Ascending aorta (tissue), 2 donors: Measurements from ENCODE around the gene SPRED2. TPM values are rescaled to one million over a fixed set of nuclear protein-coding genes. Genes with fewer than 3 reads are reported as not detected.
A peak's percentile ranks its signal among the peaks of the same experiment; 100 is the strongest.

Experiments
- DNase-seq, 2 donors: peaks; one replicate each; pipeline ENCODE4 v3.0.0-alpha.2; 2019; ENCODE audit warnings: low spot score in 2 of 2
- H3K27ac ChIP-seq, 2 donors: fragments of 200-600 bp; sonication (generic); one replicate each; pipeline ENCODE4 v1.5.1; 2016 to 2017; ENCODE audit warnings: mild to moderate bottlenecking in 1 of 2
- H3K27me3 ChIP-seq: fragments of 200-600 bp; sonication (generic); one replicate; pipeline ENCODE4 v1.5.1; 2017
- H3K36me3 ChIP-seq, 2 donors: fragments of 200-600 bp; sonication (generic); one replicate each; pipeline ENCODE4 v1.5.1; 2016
- H3K4me1 ChIP-seq, 2 donors: fragments of 200-600 bp; sonication (generic); one replicate each; pipeline ENCODE4 v1.5.1; 2016 to 2017; ENCODE audit warnings: mild to moderate bottlenecking in 1 of 2
- H3K4me3 ChIP-seq, 2 donors: fragments of 200-600 bp; sonication (generic); one replicate each; pipeline ENCODE4 v1.5.1; 2016 to 2017; ENCODE audit warnings: mild to moderate bottlenecking in 1 of 2
- H3K9me3 ChIP-seq, 2 donors: fragments of 200-600 bp; sonication (generic); one replicate each; pipeline ENCODE4 v1.5.1; 2016
- CTCF ChIP-seq, 3 experiments: fragments of 200-600 bp in 2 of 3; fragments of 450-650 bp in 1 of 3; sonication (generic) in 2 of 3; IDR thresholded peaks; one replicate each; pipeline ENCODE4 v1.5.1; 2016 to 2019; ENCODE audit warnings: antibody characterized with exemption in 3 of 3, mild to moderate bottlenecking in 1 of 3, moderate library complexity in 1 of 3
- intact Hi-C: fragments of 100-400 bp; cut with DNase I; formaldehyde crosslinking; loops from one replicate; pipeline ENCODE4 v1.15.1; 2023
- total RNA-seq: library from RNA; depleted of rRNA; stranded (reverse); fragments of >200 nt; gene quantifications from one replicate; pipeline ENCODE4 v1.1.0, GENCODE V29; 2016

Gene SPRED2
- total RNA-seq, result 18.5 TPM

- Histone ChIP-seq H3K27me3 (no peaks in the 10 kb centered on the region), H3K4me3 (peak within 1 kb of the TSS; percentile 86 to 96), H3K9me3 (no peaks in the 10 kb centered on the region), H3K4me1 (peaks cover 0 to 12% of the 10 kb centered on the region in 2 donors), H3K36me3 (no peaks in the 10 kb centered on the region), H3K27ac (peak within 1 kb of the TSS; percentile 93 to 97)
- TF ChIP-seq CTCF (IDR thresholded peaks at IDR 0.05), result peak in 1 of 3 experiments; percentile 17
- DNase-seq, result peak; percentile 81 to 98
- intact Hi-C loops, result loop anchor here (1.0 to 5.0 kb wide), 7 partner anchors 50 to 980 kb away; partner anchors contain the start of genes LGALSL and RAB1A
Measured at GRCh38 chr2:65432227-65433190, at the start of gene SPRED2. Gene SPRED2 (minus strand): TSS chr2:65432599. CDS start chr2:65431987, 612 bp downstream.

- no peaks in the 10 kb centered on the region for H3K4me1 ChIP-seq
- H3K9me3 ChIP-seq, result no peaks in the 10 kb centered on the region
- intact Hi-C loops, result no loop called here
Measured at GRCh38 chr2:65481961-65482360, 49.6 kb upstream of the SPRED2 start.

GRCh38 chr2:65479524-65479923 lies 47.1 kb upstream of the SPRED2 start:
- TF ChIP-seq CTCF (IDR thresholded peaks at IDR 0.05), result no peak
- intact Hi-C loops, result no loop called here
- no peak overlapping the region for H3K4me3 ChIP-seq
- no peak overlapping the region for H3K27ac ChIP-seq
- DNase-seq, result no peak
- no peaks in the 10 kb centered on the region for H3K36me3 ChIP-seq
- no peaks in the 10 kb centered on the region for H3K27me3 ChIP-seq
- no peaks in the 10 kb centered on the region for H3K4me1 ChIP-seq
- no peaks in the 10 kb centered on the region for H3K9me3 ChIP-seq

More at GRCh38 chr2:65481961-65482360, 49.6 kb upstream of the SPRED2 start:
- no peak for TF ChIP-seq CTCF (IDR thresholded peaks at IDR 0.05)
- Histone ChIP-seq H3K36me3 (no peaks in the 10 kb centered on the region), H3K27ac (no peak overlapping the region), H3K4me3 (no peak overlapping the region), H3K27me3 (no peaks in the 10 kb centered on the region)
- no peak for DNase-seq

- intact Hi-C loops, result no loop called here
- no peak for DNase-seq
- Histone ChIP-seq H3K4me1 (no peaks in the 10 kb centered on the region), H3K4me3 (no peak overlapping the region), H3K36me3 (no peaks in the 10 kb centered on the region), H3K27ac (no peak overlapping the region), H3K9me3 (no peaks in the 10 kb centered on the region), H3K27me3 (no peaks in the 10 kb centered on the region)
- no peak for TF ChIP-seq CTCF (IDR thresholded peaks at IDR 0.05)
Measured at GRCh38 chr2:65478498-65479135, 46.2 kb upstream of the SPRED2 start.

- no peaks in the 10 kb centered on the region for H3K27me3 ChIP-seq
- no peaks in the 10 kb centered on the region for H3K36me3 ChIP-seq
- no peak overlapping the region for H3K27ac ChIP-seq
- no peaks in the 10 kb centered on the region for H3K9me3 ChIP-seq
- no peaks in the 10 kb centered on the region for H3K4me1 ChIP-seq
- intact Hi-C loops, result no loop called here
- no peak overlapping the region for H3K4me3 ChIP-seq
- no peak for TF ChIP-seq CTCF (IDR thresholded peaks at IDR 0.05)
- no peak for DNase-seq
Measured at GRCh38 chr2:65477590-65477989, 45.2 kb upstream of the SPRED2 start.
